Measurements from ENCODE around the gene ACSM2B.

DNA sequence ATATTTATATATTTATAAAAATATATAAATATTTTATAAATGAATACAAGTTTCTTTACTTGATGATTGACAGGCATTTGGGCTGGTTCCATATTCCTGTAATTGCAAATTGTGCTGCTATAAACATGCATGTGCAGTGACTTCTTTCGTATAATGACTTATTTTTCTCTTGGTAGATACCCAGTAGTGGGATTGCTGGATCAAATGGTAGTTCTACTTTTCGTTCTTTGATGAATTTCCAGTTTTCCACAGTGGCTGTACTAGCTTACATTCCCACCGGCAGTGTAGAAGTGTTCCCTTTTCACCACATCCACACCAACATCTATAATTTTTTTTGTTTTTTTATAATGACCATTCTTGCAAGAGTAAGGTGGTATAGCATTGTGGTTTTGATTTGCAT lies 7.8 kb downstream of the ACSM2B start:
- no peak for TF ChIP-seq CTCF (IDR thresholded peaks at IDR 0.05)
- no peak for TF ChIP-seq POLR2A (IDR thresholded peaks at IDR 0.05)
